T-helper 1 cell treated with Interleukin-12 subunit alpha and Interleukin-12 subunit beta and Interleukin-4 antibody, amounts not matched to agents 30 ng/mL and 1 ng/mL, for 36 hours (primary cell): ENCODE measurements around the gene ENPP7. TPM values are rescaled to one million over a fixed set of nuclear protein-coding genes. Genes with fewer than 3 reads are reported as not detected.

ENCODE experiments used
- intact Hi-C: fragments of 100-400 bp; cut with micrococcal nuclease; formaldehyde crosslinking; loops from one replicate; pipeline ENCODE4 v1.15.1; 2024
- total RNA-seq: library from RNA; stranded (reverse); gene quantifications from 2 replicates; pipeline ENCODE4 v1.2.3, GENCODE V29; 2022

Gene ENPP7
- total RNA-seq, 1 donor from 2014 or later: not detected

- intact Hi-C loops: no loop called here
Observed at GRCh38 chr17:79730437-79730768, 340 bp upstream of the ENPP7 start.

- intact Hi-C loops: no loop called here
Observed at GRCh38 chr17:79732254-79732653, 1.5 kb downstream of the ENPP7 start.

- intact Hi-C loops: no loop called here
Observed at GRCh38 chr17:79732804-79733691, 2.3 kb downstream of the ENPP7 start.

- intact Hi-C loops: no loop called here
Observed at GRCh38 chr17:79733692-79734070, 2.9 kb downstream of the ENPP7 start.

GRCh38 chr17:79735096-79735495 is 4.4 kb downstream of the ENPP7 start:
- intact Hi-C loops: no loop called here

- intact Hi-C loops: no loop called here
Observed at GRCh38 chr17:79737046-79737921, 6.5 kb downstream of the ENPP7 start.

GRCh38 chr17:79737922-79738578 is 7.3 kb downstream of the ENPP7 start:
- intact Hi-C loops: no loop called here

- intact Hi-C loops: no loop called here
Observed at GRCh38 chr17:79738643-79739042, 7.9 kb downstream of the ENPP7 start.

GRCh38 chr17:79739148-79740062 is 8.7 kb downstream of the ENPP7 start:
- intact Hi-C loops: no loop called here

GRCh38 chr17:79740413-79740812 is 9.7 kb downstream of the ENPP7 start:
- intact Hi-C loops: no loop called here

- intact Hi-C loops: no loop called here
Observed at GRCh38 chr17:79741401-79741750, 10.6 kb downstream of the ENPP7 start.

GRCh38 chr17:79741751-79742588 is 11.2 kb downstream of the ENPP7 start:
- intact Hi-C loops: no loop called here

GRCh38 chr17:79742589-79742918 is 11.8 kb downstream of the ENPP7 start:
- intact Hi-C loops: no loop called here

GRCh38 chr17:79742951-79743476 is 12.3 kb downstream of the ENPP7 start:
- intact Hi-C loops: no loop called here

- intact Hi-C loops: loop anchor here (2.0 kb wide), 1 partner anchor 253 kb away; no protein-coding TSS in a partner anchor
Observed at GRCh38 chr17:79743614-79744013, 12.9 kb downstream of the ENPP7 start.

- intact Hi-C loops: loop anchor here (1.0 to 2.0 kb wide), 7 partner anchors 17 to 251 kb away; partner anchors contain the start of gene CBX8
Observed at GRCh38 chr17:79745641-79746105, 14.9 kb downstream of the ENPP7 start.

GRCh38 chr17:79746889-79747507 is 16.3 kb downstream of the ENPP7 start:
- intact Hi-C loops: loop anchor here (1.0 to 2.0 kb wide), 6 partner anchors 19 to 244 kb away; partner anchors contain the start of gene CBX8

GRCh38 chr17:79747508-79748294 is 17.0 kb downstream of the ENPP7 start:
- intact Hi-C loops: loop anchor here (2.0 kb wide), 2 partner anchors 63 to 243 kb away; no protein-coding TSS in a partner anchor
